Right kidney (tissue), 1 donor: Measurements from ENCODE around the gene PHETA2.
"Not testable (repeated sequence)": the region's sequence is repeated elsewhere in the genome, so short reads cannot be mapped to it uniquely, and the experiment has no call there.

Experiments used
- DNase-seq: peaks from one replicate; pipeline ENCODE4 v3.0.0-alpha.2; 2016

The PHETA2 gene

DNA sequence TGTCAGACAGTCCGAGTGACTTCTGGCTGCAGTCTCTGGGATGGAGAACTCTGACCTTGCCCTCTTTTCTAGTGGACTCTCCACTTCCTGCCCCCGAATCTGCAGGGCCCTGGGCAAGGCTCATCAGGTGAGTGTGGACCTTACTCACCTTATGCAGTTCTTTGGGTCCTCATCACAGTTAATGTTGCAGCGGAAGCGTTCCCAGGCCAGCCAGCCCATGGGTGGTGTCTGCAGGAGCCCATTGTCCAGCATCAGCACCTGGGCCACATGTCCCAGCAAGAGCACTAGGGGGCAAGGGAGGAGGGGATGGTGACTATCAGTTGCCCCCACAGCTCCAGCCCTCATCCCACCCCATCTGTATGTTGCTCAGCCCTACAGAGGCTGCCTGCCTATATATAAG is 5.8 kb upstream of the PHETA2 start:
- no peak for DNase-seq

DNA sequence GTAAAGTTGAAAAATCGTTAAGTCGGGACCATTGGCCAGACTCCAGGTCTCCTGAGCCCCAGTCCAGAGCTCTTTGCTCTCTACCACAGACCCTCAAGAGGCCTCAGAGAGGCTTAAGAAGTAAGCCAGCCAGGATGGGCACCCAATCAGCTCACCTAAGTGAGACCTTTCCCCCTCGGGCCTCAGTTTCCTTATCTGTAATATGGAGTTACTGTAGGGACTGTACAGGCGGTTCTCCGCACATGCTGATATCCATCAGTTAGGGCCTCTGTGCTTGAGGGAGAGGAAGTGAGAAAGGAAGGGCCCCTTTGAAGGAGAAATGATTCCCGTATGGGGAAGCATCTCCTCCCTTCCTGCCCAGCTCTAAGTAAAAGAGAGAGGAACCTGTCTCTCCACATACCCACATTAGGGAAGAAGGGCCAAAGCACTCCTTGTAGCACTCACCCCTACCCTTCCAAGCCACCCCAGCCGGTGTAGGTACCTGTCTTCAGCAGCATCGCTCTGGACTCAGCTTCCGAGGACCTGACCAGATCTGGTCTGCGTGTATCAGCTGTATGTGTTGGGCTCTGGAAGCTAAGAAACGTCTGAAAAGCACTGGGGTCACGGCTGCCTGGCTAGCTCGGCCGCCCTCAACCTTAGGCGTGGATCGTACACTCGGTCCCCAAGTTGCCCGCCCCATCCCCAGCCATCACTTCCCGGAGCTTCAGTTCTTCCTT is 4.1 kb upstream of the PHETA2 start:
- no peak for DNase-seq

DNA sequence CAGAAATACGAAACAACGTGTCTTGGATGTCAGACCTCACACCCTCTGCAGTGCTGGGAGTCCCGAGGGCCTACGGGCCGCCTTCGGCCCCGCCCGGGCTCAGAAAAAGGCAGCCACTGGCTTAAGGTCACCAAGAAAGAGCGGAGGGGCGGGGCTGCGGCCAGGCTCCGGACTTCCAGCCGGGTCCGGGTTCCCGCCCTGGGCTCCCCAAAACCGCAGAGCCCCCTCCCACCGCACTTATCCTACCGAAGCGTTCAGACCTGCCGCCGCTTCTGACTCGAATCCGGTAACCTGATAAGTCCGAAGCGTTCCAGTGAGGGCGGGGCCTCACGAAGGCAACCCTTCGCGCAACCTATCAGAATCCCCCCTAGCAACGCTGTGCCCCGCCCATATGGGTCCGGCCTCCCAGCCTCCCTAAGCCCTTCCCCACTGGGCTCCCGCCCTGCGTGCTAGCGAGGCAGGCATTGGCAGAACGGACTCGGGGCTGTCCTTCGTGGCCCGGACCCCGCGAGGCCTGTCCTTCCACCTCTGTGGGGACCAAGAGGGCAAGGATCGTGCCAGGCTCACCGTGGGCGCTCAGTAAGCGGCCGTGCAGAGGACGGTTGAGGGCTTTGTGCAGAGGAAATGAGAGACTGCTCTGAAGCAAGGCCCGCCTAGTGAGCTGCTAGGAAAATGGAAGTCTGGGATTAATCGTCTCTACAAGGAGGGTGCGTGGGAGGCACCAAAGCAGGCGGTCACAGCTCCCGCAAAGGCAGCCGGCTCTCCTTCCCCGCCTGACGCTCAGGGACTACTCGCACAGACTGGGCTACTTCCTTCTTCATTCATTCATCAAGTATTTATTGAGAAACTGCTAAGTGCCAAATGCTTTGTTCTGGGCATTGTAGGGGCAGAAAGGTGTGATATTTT is 3.3 kb upstream of the PHETA2 start, which contains the start of gene NAGA:
Gene NAGA, minus strand, starts transcription at position 296 of the 906 bp plus-strand sequence. CDS start 515 bp downstream, outside the sequence.
- peak; percentile 94 for DNase-seq

DNA sequence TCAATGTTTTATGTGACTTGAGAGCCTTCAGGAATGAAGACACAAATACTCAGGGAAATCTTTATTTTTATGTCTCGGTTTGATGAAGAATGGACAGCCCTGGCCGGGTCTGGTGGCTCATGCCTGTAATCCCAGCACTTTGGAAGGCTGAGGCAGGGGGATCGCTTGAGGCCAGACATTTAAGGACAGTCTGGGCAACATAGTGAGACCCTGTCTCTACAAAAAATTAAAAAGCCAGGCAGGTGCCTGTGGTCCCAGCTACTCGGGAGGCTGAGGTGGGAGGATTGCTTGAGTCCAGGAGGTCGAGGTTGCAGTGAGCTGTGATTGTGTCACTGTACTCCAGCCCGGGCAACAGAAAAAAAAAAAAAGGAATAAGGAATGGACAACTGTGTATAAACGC is 2.5 kb upstream of the PHETA2 start:
- DNase-seq = not testable (repeated sequence)

DNA sequence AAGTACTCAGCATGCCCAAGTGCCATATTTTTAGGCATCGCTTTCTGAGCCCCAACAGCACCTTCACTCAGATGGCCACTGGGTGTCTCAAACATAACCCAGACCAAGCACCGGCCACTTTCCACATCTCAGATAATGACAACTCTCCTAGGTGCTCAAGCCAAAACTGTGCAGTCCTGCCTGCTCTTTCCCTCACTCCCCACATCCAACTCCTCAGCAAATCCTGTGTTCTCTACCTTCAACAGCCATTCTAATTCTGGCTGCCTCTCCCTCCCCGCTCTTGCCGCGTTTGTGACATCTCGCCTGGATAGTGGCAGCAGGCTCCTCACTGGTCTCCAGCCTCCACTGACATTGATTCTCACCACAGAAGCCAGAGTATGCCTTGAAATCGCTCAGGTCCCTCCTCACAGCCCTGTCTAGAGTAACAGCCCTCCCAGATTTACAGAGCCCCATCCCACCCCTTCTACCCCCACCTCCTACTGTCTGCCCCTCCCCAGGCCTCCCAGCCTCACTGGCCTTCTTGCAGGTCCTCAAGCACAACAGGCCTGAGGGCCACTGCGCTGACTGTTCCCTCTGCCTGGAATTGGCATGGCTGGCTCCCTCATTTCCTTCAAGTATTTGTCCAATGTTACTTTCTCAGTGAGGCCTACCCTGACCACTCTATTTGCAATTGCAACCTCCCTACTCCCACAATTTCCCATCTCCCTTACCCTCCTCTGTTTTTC is 1.3 kb upstream of the PHETA2 start:
- DNase-seq = no peak

DNA sequence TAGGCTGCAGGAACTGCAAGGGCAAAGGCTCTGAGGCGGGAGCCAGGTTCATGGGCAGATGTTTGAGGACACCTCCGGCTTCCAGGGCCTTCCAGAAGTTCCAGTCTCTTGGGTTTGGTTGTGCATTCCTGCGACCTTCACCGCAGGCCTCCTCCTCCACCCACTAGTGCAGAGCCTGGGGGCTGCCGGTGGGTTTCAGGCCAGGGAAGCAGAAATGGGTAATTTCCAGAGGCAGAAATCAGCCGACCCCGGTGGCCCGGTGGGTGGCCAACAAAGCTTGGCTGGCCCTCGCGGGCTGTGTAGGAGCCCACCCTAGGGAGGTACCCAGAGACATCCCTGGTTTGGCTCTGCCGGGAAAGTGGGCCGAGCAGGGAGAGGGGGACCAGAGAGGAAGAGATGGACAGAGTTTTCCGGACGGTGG is 417 bp upstream of the PHETA2 start:
- no peak for DNase-seq

DNA sequence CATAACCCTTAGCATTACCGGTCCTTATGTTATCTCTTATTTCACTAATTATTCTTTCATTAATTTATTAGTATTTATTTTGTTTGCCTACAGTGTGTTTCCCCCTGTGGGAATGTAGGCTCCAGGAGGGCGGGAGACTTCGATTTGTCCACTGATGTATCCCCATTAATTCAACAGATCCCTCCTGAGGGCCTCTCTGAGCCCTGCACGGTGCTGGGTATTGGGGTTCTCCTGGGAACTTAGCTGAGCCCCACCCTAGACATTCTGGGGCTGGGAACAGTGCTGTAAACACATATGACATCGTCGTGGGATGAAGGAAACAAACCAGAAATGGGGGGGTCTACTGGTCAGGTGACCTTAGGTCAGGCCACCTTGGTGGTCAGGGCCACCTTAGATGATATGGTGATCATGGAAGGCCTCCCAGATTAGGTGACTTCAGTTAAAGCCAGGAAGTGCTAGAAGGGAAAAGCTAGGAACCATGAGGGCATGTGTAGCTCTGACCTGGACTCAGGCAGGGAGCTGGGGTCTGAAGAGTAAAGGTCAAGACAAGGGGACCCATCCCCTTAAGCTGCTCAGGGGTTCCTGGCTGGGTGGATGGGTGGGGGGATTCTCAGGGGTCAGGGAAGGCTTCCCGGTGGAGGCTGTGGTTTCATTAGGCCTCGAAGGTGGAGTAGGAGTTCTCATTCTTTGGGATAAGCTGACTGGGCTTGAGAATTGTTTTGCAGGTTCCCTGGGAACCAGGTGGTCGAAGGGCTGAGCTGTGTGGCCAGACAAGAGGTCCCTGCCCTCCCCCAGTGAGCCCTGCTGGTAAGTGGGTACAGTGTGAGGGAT is 1.0 kb downstream of the PHETA2 start:
- no peak for DNase-seq

DNA sequence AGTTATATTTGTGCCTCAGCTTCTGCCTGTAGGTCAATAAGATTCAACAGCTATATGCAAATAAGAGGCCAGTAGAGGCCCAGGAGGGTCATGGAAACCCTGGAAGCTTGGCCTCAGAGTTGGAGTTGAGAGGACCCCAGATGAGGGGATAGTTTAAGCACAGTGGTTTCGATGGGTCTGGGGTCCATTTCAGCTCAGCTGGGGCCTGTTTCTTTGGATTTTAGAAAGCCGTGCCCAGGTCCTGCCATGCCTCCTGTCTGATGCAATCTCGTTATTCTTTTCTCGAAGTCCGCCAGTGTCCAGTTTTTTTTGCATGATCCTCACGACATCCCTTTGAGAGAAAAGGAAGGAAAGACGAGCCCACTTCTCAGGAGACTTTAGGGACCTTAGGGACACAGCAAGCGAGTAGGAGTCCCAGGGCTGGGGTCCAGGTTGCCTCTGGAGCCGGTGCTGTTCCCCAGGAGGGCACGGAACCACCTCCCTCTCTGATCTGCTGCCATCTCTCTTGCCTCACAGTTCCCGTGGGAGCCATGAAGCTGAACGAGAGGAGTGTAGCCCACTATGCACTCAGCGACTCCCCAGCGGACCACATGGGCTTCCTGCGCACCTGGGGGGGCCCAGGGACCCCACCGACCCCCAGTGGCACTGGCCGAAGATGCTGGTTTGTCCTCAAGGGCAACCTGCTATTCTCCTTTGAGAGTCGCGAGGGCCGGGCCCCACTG is 2.9 kb downstream of the PHETA2 start:
- DNase-seq = no peak

DNA sequence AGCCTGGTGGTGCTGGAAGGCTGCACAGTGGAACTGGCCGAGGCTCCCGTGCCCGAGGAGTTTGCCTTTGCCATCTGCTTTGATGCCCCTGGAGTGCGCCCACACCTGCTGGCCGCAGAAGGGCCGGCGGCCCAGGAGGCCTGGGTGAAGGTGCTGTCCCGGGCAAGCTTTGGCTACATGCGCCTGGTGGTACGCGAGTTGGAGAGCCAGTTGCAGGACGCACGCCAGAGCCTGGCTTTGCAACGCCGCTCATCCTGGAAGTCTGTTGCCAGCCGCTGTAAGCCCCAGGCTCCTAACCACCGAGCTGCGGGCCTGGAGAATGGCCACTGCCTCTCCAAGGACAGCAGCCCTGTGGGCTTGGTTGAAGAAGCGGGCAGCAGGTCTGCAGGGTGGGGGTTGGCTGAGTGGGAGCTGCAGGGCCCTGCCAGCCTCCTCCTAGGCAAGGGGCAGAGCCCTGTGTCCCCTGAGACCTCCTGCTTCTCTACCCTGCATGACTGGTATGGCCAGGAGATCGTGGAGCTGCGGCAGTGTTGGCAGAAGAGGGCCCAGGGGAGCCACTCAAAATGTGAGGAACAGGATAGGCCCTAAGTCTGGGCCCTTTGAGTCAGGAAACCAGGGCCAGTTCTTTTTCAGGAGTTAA is 3.6 kb downstream of the PHETA2 start:
- DNase-seq = no peak

DNA sequence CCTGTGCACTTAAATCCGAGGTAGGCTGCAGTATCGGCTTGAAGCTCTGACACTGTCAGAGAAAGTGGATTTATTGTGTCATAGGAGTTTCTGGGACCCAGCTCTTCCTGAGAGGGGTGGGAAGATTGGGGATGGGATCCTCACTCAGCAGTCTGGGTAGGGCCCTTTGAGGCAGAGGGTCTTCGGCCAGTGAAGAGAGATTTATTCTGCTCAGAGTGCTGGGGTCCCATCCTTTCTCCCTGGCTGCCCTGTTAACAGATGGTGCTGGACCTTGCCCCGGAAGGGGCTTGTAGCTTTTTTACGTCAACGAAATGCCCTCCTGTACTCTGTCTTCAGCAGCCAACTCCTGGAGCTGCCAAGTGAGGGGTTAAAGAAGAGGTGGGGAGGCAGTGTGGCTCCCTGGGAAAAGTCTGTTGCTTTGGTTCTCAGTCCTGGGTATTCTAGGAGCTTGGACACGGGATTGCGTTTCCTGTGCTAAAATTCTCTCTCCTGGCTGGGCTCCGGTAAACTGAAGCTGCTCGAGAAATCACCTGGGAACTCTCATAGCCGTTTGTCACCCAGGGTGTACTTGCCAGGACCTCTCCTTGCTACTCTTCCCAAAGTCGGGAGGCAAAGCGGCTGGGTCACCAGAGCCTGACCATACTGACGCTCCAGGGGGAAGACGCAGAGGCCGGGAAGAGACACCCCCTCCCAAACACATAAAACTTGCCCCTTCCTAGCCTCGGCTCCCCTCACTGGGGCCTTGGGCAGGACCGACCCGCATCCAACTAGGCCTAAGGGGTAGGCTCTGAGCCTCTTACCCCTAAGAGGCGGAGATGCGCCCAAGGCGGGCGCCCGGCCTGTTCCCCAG is 4.6 kb downstream of the PHETA2 start:
- DNase-seq = no peak

DNA sequence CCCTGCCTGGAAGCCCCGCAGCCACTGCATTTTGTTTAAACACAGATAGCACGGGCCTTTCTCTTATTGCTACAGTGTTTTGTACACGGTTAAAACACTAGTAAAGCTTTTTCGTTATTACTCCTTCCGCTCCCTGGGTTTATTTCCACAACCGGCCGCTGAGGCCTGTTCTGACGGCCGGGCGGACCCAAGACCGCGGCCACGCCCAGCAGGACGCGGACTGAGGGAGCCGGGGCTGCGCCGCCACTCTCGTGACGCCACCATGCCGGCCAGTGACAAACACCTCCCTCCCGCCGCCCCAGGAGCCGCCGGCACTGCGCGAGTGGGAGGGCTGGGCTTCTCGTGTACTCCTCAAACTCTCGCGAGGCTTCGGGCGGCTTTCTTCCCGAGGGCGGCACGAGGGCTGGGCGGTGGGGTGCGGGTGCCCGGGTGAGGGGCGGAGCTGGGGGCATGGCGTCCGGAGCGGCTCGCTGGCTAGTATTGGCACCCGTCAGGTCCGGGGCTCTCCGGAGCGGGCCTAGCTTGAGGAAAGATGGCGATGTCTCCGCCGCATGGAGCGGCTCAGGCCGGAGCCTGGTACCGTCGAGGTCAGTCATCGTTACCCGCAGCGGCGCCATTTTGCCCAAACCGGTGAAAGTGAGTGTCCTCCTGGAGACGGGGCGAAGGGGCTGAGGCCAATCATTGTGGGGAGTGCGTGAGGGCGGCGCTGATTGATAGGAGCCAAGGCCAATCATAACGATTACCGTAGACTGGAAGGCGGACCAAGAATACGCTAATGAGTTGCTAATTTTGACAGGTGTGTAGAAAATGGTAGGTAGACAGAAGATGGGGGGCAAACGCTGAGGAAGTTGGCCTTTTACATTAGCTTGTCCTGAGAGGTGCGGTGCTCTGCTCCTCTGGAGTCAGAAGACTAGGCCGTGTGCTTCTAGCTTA is 5.5 kb downstream of the PHETA2 start, which contains the start of gene SMDT1:
Gene SMDT1, plus strand, starts transcription at position 382 of the 933 bp plus-strand sequence. Its CDS starts 69 bp downstream, at position 451.
- peak; percentile 99 for DNase-seq

DNA sequence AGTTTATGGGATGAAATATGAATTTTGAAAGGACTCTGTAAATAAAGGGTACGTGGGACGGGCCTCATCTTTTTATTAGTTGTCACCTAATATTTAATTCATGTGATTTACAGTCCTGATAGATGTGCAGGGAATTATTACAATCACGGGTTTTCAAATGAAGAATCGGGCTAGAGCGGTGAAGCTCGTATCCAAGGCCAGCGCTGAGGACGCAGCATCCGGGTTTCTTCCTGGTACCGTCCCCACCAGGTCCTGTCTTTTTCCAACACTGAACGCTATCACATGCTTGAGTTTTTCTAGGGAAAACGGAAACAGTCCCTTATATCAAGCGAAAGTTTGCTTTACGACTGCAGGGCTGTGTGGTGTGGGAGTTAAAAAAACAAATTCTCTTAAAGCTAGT is 6.2 kb downstream of the PHETA2 start:
- DNase-seq = no peak

DNA sequence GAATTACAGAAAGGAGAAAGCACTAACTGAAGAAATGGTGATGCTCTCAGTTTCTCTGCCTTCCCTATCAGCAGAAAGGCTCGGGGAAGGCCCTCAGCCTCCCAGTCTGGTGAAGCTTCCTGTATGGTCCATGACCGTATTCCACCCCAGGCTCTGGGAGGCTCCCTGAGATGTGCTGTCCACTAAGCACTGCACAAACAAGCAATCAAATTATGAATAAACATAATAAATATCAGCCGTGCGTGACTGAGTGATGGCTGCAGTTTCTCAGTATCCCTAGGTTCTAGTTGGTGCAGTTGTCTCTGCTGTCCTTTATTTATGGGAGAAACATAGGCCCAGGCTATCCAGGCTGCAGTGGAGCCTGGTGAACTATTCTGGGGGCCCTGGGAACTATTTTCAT is 9.1 kb downstream of the PHETA2 start:
- no peak for DNase-seq

DNA sequence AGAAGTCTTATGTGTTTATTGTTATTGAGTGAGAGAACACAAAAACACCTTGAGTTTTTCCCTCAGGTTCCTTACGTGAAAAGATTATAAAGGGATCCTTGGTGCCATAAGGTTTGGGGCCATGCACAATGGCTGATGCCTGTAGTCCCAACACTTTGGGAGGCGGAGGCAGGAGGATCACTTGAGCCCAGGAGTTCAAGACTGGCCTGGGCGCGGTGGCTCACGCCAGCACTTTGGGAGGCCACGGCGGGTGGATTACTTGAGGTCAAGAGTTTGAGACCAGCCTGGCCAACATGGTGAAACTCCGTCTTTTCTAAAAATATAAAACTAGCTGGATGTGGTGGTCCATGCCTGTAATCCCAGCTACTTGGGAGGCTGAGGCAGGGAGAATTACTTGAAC is 10.8 kb downstream of the PHETA2 start:
- DNase-seq = no peak

DNA sequence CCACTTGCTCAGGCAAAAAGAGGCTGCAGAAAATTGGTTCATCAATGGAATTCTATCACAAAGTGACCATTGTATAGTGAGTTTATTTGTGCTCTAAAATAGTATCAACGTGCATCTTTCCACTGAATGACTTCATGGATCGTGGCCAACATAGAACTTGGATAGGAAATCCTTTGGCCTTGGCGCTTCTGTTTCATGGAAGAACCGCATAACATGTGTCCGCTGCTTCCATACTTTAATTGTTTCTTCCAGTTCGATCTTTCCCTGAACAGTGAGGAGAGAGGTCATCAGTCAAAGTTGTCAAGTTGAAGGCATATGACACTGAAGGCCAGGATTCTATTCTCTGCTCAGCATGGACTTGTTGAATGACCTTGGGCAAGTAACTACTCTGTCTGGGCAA is 12.0 kb downstream of the PHETA2 start:
- DNase-seq = no peak

DNA sequence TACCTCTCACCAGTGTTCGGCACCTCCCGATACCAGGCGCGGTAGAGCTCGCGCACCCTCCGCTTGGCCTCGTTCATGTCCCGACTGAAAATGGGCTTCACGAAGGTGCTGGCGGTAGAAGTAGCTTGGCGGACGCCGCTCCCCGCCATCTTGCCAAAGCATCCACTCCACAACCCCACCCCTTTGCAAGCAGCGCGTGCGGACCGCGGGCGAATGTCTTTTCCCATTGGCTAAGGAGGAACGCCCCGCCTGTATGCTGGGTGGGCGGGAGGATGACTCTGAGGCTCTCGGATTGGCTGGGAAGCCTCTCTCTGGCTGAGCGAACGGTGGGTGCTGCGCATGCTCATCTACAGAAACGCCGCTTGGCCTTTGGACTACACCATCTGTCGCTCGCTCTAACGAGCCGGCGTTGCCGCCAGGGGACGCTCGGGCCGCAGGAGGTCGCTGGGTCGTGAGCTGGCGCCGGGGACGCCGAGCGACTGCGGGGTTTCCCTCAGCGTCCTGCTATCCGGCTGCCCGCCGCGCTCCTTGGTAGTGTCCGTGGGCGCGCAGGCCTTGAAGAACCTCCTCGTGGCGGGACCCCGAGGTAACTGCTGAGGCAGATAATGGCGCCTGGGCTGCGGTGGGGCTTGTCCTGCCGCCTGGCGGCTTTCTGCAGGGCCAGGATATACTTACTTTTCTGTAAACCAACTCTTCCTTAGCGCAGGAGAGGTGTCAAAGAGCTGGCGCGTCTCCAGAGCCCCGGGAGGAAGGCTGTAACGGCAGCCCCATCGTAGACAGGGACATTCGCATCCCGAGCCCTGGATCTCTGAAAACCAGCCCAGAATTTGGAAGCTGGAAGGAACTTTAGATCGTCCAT is 16.8 kb downstream of the PHETA2 start, which contains the start of gene NDUFA6:
Gene NDUFA6, minus strand, starts transcription at position 177 of the 859 bp plus-strand sequence. Its CDS starts 28 bp downstream, at position 149.
- DNase-seq = peak; percentile 97

DNA sequence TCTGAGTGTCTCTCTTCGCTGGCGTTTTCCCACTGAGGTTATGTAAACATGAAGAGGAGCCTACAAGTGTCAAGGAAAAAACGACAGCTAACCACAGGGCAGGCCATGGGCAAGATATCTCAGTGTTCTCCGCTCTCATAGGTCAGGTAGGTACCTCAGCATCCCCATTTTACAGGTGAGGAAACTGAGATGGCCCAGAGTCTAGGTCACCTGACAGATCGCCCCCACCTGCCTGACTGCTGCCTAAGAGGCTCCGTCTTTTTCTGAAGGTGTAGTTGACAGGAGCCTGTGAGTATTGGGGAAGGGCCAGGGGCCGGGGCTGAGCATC is 17.4 kb downstream of the PHETA2 start:
- DNase-seq = no peak
